ENCODE data around the gene ADRA1B.

The ADRA1B gene

GRCh38 chr5:160021831-160022446 is 105.7 kb downstream of the ADRA1B start:
- DNase-seq, result peak; percentile 55 to 69

All from AML-193 (cell line).